ENCODE measurements around the gene NMNAT2.
"Not testable (repeated sequence)": the region's sequence is repeated elsewhere in the genome, so short reads cannot be mapped to it uniquely, and the experiment has no call there.

NMNAT2 gene

GRCh38 chr1:183288583-183288982 is 129.6 kb downstream of the NMNAT2 start:
- DNase-seq (ENCODE audit: low read depth in 2 of 2, low spot score in 1 of 2), result no peak

GRCh38 chr1:183287191-183287675 is 130.9 kb downstream of the NMNAT2 start:
- DNase-seq (ENCODE audit: low read depth in 2 of 2, low spot score in 1 of 2), result no peak

DNA sequence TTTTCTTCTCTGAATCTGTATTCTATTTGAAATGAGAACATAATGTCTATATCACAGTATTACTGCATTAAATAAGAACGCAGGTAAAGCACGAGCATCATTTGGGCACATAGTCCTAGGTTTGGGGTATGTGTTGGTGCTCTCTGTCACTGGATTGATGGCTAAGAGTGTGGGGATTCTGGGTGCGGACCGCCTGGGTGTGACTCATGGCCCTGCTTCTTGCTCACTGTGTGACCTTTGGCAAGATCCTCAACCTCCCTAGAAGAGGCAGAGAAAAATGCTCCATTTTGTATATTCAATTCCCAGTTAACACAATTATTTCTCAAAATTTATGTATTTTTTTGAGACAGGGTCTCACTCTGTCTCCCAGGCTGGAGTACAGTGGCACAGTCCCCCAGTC is 132.4 kb downstream of the NMNAT2 start:
- no peak for DNase-seq (ENCODE audit: low read depth in 2 of 2, low spot score in 1 of 2)

- DNase-seq (ENCODE audit: low read depth in 2 of 2, low spot score in 1 of 2), result no peak
These were observed 132.9 kb downstream of the NMNAT2 start for GRCh38 chr1:183285256-183285655.

GRCh38 chr1:183284086-183284485 is 134.1 kb downstream of the NMNAT2 start:
- no peak for DNase-seq (ENCODE audit: low read depth in 2 of 2, low spot score in 1 of 2)

GRCh38 chr1:183283286-183283685 is 134.9 kb downstream of the NMNAT2 start:
- DNase-seq (ENCODE audit: low read depth in 2 of 2, low spot score in 1 of 2), result no peak

DNA sequence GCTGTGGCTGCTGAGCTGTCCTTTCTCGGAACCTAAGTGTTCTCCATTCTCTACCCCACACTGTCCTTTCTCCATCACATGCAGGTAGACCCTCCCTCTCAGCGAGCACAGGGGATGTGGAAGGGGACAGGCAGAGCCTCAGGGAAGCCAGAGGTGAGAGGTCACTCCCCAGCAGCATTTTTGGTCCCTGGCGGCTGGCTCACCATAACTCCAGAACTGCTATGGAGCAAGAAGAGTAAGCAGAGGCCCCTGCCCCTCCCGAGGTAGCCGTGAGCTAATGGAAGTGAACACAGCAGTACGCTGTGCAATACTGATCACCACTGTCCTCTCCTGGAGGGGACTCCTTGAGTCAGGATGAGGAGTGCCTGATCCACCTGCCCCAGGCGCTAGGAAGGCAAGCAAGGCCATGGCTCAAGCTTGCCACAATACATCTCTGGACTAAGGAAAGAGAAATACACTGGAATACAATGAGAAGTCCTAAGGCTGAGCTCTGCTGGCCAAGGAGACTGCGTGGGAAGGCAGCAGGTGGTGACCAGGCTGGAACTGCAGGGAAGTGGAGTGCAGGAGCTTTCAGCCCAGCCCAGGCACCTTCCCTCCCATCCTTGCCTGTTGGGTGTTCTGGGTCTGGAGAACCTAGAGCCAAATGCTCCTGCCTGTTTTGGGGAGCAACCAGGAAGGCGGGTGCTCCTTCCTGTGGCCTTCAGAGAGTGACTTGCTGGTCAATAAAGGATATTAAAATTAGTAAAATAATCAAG is 135.9 kb downstream of the NMNAT2 start:
- no peak for DNase-seq (ENCODE audit: low read depth in 2 of 2, low spot score in 1 of 2)

DNA sequence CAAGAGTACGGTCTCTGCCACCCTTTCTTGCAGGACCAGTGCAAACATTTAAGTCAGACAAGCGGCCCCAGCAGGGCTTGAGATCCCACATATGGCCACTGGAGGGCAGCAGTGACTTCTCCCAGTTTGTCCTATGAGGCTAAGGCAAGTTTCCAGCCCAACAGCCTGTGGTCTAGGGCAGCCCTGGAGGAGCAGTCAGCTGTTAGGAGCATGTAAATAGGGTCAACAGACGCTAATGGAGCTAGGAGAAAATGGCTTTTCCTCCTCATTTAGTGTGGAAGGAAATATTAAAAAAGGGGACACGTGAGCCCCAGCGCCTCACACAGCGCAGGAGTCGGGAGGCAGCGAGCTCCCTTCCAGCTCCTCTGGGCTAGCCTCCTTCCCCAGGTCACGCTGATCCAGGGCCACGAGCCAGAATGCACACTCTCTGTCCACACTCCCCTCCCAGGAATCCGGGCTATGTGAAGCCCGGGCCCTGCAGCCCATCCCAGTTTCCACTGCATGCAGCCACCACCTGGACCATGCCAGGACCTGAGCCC is 136.6 kb downstream of the NMNAT2 start:
- DNase-seq (ENCODE audit: low read depth in 2 of 2, low spot score in 1 of 2), result peak; percentile 28 to 49

DNA sequence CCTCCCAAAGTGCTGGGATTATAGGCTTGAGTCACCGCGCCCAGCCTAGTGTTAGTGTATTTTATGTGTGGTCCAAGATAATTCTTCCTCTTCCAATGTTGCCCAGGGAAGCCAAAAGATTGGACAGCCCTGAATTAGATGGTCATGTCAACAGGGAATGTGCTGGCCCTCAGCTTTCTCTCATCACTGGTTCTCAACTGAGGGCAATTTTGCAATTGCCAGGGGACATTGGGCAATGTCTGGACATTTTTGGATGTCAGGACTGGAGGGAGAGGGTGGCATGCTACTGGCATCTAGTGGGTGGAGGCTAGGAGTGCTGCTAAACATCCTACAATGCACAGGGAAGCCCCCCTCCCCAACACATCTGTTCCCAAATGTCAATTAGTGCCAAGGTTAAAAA is 137.1 kb downstream of the NMNAT2 start:
- DNase-seq (ENCODE audit: low read depth in 2 of 2, low spot score in 1 of 2), result no peak

DNA sequence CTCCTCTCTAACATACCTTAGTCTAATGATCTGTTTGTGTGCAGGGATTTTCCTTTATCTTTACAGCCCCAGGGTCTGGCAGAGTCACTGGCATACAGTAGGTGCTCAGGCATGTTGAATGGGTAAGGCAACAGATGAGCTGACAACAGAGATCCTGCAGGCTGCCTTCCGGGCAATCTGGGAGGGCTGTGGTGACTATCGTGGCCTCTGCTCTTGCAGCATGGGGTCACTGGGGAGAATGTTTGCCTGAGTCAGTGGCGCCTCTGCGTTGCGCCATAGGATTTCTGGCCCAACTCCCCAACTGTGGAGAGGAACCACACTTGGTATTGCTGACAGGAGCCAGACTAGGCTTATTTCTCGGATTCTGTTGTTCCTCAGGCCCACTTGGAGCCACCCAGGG is 138.3 kb downstream of the NMNAT2 start:
- DNase-seq (ENCODE audit: low read depth in 2 of 2, low spot score in 1 of 2), result no peak

DNA sequence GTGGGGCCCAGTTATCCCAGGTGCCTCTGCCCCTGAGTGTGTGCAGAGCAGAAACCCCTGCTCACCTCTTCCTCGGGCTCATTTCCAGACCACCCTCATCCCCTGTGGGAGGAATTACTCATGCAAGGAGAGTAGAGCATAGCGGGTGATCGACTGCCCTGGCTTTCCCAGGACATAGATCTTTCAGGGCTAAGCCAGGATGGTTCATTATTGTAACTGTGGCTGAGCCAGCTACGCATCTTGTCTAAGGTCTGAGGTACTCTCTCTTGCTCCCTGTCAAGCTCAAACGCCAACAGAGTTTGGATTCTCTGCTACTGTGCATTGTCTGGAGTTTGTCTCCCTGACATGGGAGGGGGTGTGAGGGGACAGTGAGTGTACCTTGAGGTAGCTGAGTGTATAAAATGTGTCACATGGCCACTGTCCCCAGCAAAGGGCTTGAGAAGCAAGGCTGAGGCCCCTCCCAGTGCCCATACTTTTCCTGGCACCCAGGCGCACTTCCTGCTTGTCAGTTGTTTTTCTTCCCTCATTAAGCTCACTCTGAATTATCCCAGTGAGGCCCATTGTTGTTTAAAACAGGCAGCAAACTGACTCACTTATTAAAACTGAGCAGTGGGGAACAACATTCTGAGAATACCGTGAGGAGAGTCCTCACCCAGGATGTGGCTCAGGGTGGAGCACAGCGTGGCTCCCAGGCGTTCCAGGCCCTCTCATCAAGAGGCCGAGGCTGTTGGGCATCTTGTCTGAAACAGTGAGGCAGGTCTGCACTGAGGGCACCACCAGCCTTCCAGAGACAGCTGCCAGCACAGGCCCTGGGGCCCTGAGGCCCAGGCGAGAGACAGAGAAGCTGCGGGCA is 139.2 kb downstream of the NMNAT2 start:
- no peak for DNase-seq (ENCODE audit: low read depth in 2 of 2, low spot score in 1 of 2)

DNA sequence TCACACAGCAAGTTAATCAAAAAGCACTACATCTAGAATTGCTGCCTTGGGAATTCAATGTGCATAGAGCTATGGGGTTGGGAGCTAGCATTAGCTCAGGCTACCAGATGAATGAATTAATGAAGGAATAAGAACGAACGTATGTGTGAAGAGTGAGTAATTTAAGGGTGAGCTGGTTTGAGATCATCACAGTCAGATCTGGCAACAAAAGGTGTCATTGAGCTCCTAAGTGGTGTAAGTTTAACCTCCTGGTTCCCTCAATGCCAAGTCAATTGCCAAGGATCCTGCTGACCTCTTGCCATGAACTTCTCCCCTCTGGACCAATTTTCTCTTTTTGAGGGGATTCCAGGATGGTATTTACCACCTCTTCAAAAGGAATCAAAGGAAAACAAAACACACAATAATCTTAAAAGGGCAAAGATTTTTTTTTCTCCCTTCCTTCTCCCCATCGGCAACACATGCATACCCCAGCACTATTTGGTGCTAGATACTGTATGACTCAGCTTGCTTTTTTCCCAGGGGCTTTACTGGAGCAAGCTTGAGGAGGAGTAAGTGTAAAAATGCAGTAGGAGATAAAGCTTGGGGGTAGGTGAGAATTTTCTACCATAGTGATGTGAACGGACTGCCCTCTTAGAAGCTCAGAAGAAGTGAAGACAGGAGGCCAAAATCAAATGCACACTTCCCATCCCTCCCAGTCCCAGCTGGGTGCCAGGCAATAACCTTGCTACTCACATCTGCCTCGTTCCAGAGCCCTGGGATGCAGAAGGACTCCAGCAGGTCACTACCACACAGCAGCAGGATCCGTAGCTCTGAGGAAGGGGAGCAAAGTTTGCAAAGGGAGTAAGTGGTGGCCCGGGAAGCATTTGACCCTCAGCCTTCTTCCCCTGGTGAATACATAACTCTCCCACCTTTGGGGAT is 140.1 kb downstream of the NMNAT2 start:
- DNase-seq (ENCODE audit: low read depth in 2 of 2, low spot score in 1 of 2), result no peak

- DNase-seq (ENCODE audit: low read depth in 2 of 2, low spot score in 1 of 2), result no peak
These were observed 141.6 kb downstream of the NMNAT2 start for GRCh38 chr1:183276386-183277080.

DNA sequence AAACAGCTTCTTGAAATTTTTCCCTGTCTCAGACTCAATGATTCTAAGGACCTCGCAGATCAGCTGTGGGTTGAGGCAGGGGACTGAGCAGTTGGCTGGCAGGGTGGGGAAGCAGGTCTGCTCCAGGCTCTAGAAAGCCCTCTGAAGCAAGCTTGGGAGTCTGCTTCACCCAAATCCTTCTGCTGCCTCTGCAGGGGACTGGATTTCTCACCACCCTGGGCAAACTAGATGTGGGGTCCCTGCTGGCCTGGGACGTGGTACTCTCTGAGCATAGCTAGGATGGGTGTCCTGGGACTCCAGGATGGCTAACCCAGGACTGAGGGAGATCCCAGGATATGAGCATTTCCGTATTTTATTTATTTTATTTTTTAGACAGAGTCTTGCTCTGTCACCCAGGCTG is 142.9 kb downstream of the NMNAT2 start:
- DNase-seq (ENCODE audit: low read depth in 2 of 2, low spot score in 1 of 2), result no peak

- DNase-seq (ENCODE audit: low read depth in 2 of 2, low spot score in 1 of 2), result no peak
These were observed 143.3 kb downstream of the NMNAT2 start for GRCh38 chr1:183274836-183275235.

- DNase-seq (ENCODE audit: low read depth in 2 of 2, low spot score in 1 of 2), result not testable (repeated sequence)
These were observed 144.2 kb downstream of the NMNAT2 start for GRCh38 chr1:183273984-183274383.

DNA sequence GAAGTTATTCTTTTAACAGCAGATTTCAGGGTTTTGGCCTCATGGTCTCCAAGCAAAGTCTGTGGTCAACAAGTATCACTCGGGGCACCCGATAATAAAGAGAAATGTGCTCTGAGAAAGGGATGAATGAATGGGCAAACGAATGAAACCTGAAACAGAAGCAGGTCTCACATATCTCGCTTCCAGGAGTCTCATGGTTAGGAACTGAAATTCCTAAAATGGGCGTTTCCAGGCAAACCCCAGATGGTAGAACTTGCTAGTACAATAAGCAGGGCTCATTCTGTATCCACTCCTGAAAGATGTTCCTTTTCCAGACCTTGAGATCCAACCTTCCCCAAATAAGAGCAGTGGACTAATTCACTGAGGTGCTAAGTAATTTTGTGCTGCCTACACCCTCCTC is 144.9 kb downstream of the NMNAT2 start:
- no peak for DNase-seq (ENCODE audit: low read depth in 2 of 2, low spot score in 1 of 2)

GRCh38 chr1:183272390-183272848 is 145.8 kb downstream of the NMNAT2 start:
- no peak for DNase-seq (ENCODE audit: low read depth in 2 of 2, low spot score in 1 of 2)

DNA sequence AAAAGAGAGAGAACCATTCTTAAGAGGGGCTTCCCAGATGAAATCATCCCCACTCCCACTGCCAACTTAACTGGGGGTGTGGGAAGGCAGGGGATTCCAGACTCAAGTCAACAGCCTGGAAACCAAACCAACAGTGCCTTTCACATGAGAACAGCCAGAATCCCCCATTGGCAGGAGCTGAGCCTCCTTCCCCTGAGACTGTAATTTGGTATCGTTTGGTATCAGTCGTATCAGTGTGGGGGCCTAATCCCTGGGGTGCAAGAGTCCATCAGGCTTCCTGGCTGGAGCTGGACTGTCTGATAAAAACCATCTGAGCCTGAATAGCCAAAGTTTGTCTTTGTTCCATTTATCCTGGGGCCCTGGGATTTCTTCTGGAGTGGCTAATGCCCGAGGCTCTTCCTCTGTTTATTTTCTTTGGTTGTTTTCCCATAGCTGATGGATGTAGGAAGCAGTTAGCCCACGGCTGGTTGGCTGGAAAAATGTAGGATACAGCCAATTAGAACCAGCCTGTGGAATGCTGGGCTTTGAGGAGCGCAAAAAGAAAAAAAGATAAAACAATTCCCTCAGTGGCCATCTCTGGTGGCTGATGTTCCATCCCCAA is 147.5 kb downstream of the NMNAT2 start:
- DNase-seq (ENCODE audit: low read depth in 2 of 2, low spot score in 1 of 2), result no peak

Data from stimulated activated CD8-positive, alpha-beta memory T cell treated with anti-CD3 and anti-CD28 coated beads, Interleukin-4, amount 100 ng/mL, for 4 hours (primary cell).